Measurements from ENCODE around the gene NMT2. TPM values are rescaled to one million over a fixed set of nuclear protein-coding genes. Genes with fewer than 3 reads are reported as not detected.
A peak's percentile ranks its signal among the peaks of the same experiment; 100 is the strongest.

Gene NMT2
- total RNA-seq, 1 experiment from 2014 or later = 11.8 TPM

DNA sequence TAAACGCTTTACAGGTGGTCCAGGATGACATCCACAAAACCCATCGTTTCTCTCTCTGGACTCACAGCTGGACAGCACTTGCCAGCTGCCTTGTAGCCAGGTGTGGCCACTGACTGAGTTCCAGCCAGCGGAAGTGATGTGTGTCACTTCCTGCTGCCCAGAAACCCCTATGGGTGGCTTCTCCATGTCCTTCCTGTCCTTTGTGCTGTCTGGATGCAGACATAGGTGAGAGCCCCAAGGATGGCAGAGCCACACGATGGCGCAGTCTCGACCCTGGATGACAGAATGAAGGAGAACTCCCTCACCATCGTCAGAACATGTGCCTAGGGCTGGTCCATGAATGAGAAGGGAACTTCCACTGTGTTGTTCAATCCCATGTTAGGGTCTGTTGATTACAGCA is 22.1 kb downstream of the NMT2 start:
- no peak overlapping the region for H3K4ac ChIP-seq (ENCODE audit: low read depth, low read length)
- Mint-ChIP-seq H3K4me1 (peaks cover 0 to 5% of the 10 kb centered on the region in 2 experiments; a peak in 3 of 4 replicates), H3K9me3 (no peaks in the 10 kb centered on the region; a peak in 1 of 5 replicates), H3K27me3 (ENCODE audit: low read depth) (no peaks in the 10 kb centered on the region), H3K4me3 (no peak overlapping the region; a peak in 1 of 5 replicates), H3K36me3 (ENCODE audit: insufficient read depth in 1 of 3, low read depth in 3 of 3) (no peaks in the 10 kb centered on the region; a peak in 1 of 7 replicates), H3K27ac (no peak overlapping the region)
- H2BK5ac ChIP-seq (ENCODE audit: insufficient read length, low read length) = no peak overlapping the region
- H3K18ac ChIP-seq (ENCODE audit: insufficient read length, low read depth, low read length) = no peak overlapping the region
- H4K91ac ChIP-seq (ENCODE audit: insufficient read length, low read depth, low read length) = no peak overlapping the region
- H3K9ac ChIP-seq (ENCODE audit: extremely low read depth, insufficient read length, low read length) = no peak overlapping the region
- H3K56ac ChIP-seq (ENCODE audit: insufficient read length, low read depth, low read length) = no peak overlapping the region
- H3K23ac ChIP-seq (ENCODE audit: insufficient read length, low read depth, low read length) = no peak overlapping the region
- H3K27ac ChIP-seq (ENCODE audit: insufficient read length, low read depth, low read length) = no peak overlapping the region
- H4K20me1 ChIP-seq (ENCODE audit: control insufficient read depth, insufficient read depth, insufficient read length) = no peaks in the 10 kb centered on the region
- H2AK5ac ChIP-seq (ENCODE audit: insufficient read length, low read length) = no peak overlapping the region
- H2BK15ac ChIP-seq (ENCODE audit: low read depth, low read length) = no peak overlapping the region
- no peaks in the 10 kb centered on the region for H3K9me3 ChIP-seq (ENCODE audit: control insufficient read depth, low read depth, low read length)
- no peak overlapping the region for H2AFZ ChIP-seq (ENCODE audit: low read length)
- no peak overlapping the region for H4K8ac ChIP-seq (replicated peaks; ENCODE audit: insufficient read length, low read depth, low read length)
- no peaks in the 10 kb centered on the region for H3K4me1 ChIP-seq (ENCODE audit: insufficient read depth, low read length)
- no peak overlapping the region for H3K14ac ChIP-seq (ENCODE audit: insufficient read depth, low read length)
- WGBS (ENCODE audit: extremely low coverage, insufficient read length, low lambda C conversion rate) = no CpG with 5 or more reads among the region's 7 CpGs
- H3K23me2 ChIP-seq (ENCODE audit: insufficient read length, low read depth, low read length, poor library complexity, severe bottlenecking) = no peaks in the 10 kb centered on the region
- H2BK20ac ChIP-seq (ENCODE audit: low read depth, low read length, poor library complexity, severe bottlenecking) = no peak overlapping the region
- no peak overlapping the region for H2BK12ac ChIP-seq (ENCODE audit: insufficient read length, low read depth, low read length)
- no peak overlapping the region for H4K5ac ChIP-seq (ENCODE audit: insufficient read length, low read depth, low read length)
- H3K27me3 ChIP-seq (ENCODE audit: insufficient read depth, low read length) = no peaks in the 10 kb centered on the region
- H2BK120ac ChIP-seq (ENCODE audit: low read depth, low read length, poor library complexity, severe bottlenecking) = no peak overlapping the region
- H3K79me2 ChIP-seq (ENCODE audit: insufficient read depth, low read length) = peaks cover 3% of the 10 kb centered on the region; the same call in 1 of the 2 replicates
- peak; percentile 64 for DNase-seq
- H3T11ph ChIP-seq (ENCODE audit: low read length) = no peak overlapping the region
- H3K79me1 ChIP-seq (ENCODE audit: insufficient read depth, low read depth, low read length, poor library complexity, severe bottlenecking) = no peaks in the 10 kb centered on the region
- TF ChIP-seq, protein P1, sequence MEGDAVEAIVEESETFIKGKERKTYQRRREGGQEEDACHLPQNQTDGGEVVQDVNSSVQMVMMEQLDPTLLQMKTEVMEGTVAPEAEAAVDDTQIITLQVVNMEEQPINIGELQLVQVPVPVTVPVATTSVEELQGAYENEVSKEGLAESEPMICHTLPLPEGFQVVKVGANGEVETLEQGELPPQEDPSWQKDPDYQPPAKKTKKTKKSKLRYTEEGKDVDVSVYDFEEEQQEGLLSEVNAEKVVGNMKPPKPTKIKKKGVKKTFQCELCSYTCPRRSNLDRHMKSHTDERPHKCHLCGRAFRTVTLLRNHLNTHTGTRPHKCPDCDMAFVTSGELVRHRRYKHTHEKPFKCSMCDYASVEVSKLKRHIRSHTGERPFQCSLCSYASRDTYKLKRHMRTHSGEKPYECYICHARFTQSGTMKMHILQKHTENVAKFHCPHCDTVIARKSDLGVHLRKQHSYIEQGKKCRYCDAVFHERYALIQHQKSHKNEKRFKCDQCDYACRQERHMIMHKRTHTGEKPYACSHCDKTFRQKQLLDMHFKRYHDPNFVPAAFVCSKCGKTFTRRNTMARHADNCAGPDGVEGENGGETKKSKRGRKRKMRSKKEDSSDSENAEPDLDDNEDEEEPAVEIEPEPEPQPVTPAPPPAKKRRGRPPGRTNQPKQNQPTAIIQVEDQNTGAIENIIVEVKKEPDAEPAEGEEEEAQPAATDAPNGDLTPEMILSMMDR (conservative IDR thresholded peaks at IDR 0.05) = peak; percentile 34; the same call in 2 of the 3 replicates
- H3K4me2 ChIP-seq (ENCODE audit: insufficient read depth, insufficient read length, low read length) = no peak overlapping the region
